Kidney (tissue), 14 donors: ENCODE results near the gene NT5DC3. TPM values are rescaled to one million over a fixed set of nuclear protein-coding genes. Genes with fewer than 3 reads are reported as not detected.

Experiments used
- DNase-seq, 5 donors: peaks; one replicate each; pipeline ENCODE4 v3.0.0-alpha.2; 2013 to 2020
- FAIRE-seq: peaks from 2 replicates; lab custom pipeline; 2012; peaks lifted over from hg19 to GRCh38; lab: Jason Lieb, UNC
- H3K27ac ChIP-seq, 2 donors: one replicate each; pipeline ENCODE4 v1.7.0; 2013; ENCODE audit warnings: low read depth in 2 of 2, low read length in 2 of 2, inconsistent platforms in 1 of 2
- H3K27me3 ChIP-seq: one replicate; pipeline ENCODE4 v1.7.1; 2013; ENCODE audit warnings: low read length, inconsistent platforms; ENCODE audit not compliant: control insufficient read depth, insufficient read depth
- H3K36me3 ChIP-seq, 3 donors: one replicate each; pipeline versions ENCODE4 v1.7.0 to v1.7.1; 2013; ENCODE audit warnings: low read length in 3 of 3, control low read depth in 1 of 3, inconsistent platforms in 1 of 3; ENCODE audit not compliant: insufficient read depth in 3 of 3, control insufficient read depth in 2 of 3
- H3K4me1 ChIP-seq, 3 donors: one replicate each; pipeline versions ENCODE4 v1.7.0 to v1.7.1; 2013; ENCODE audit warnings: low read length in 3 of 3, inconsistent platforms in 1 of 3, low read depth in 1 of 3; ENCODE audit not compliant: control insufficient read depth in 2 of 3, insufficient read depth in 2 of 3
- H3K4me3 ChIP-seq, 3 donors: one replicate each; pipeline versions ENCODE4 v1.7.0 to v1.8.1; 2013; ENCODE audit warnings: low read length in 3 of 3, control low read depth in 1 of 3, inconsistent platforms in 1 of 3
- H3K9ac ChIP-seq, 3 donors: one replicate each; pipeline versions ENCODE4 v1.7.0 to v1.7.1; 2013; ENCODE audit warnings: low read length in 3 of 3, control low read depth in 1 of 3, inconsistent platforms in 1 of 3
- H3K9me3 ChIP-seq, 3 donors: one replicate each; pipeline versions ENCODE4 v1.7.0 to v1.7.1; 2013; ENCODE audit warnings: low read length in 3 of 3, control low read depth in 1 of 3, inconsistent platforms in 1 of 3; ENCODE audit not compliant: control insufficient read depth in 2 of 3, insufficient read depth in 1 of 3
- CTCF ChIP-seq: IDR thresholded peaks from 3 replicates; pipeline ENCODE4 v1.5.1; 2012; ENCODE audit warnings: mild to moderate bottlenecking, moderate library complexity, borderline replicate concordance; ENCODE audit not compliant: insufficient read depth; ENCODE audit errors: extremely low read depth
- intact Hi-C: fragments of 100-400 bp; cut with DNase I; formaldehyde crosslinking; loops from one replicate; pipeline ENCODE4 v1.11.1; 2022
- polyA plus RNA-seq: library from polyadenylated mRNA; stranded (reverse); fragments of 350-450 nt; fragmentation: Illumina TruSeq; extraction: RNeasy Lipid Tissue Mini Kit (QIAGEN cat#74804); gene quantifications from one replicate; pipeline ENCODE4 v1.2.3, GENCODE V29; 2014; ENCODE audit warnings: low read depth, low replicate concordance; ENCODE audit not compliant: insufficient read depth
- total RNA-seq: library from RNA; stranded (reverse); fragmentation: NEBNext Ultra II Directional; extraction: Animal tissue kit (Norgen Biotek cat#: 25700); gene quantifications from one replicate; pipeline ENCODE4 v1.2.1, GENCODE V29; 2021
- donor health status: control.
- donor health status: control.
- donor health status: control.
- donor health status: control.
- donor health status: control.
- donor health status: DM: yes; HTN: yes; CAD: no.
- donor health status: Normal renal cell carcinoma (clear cell type).

Gene NT5DC3
- total and polyA plus RNA-seq, 2 donors from 2014 or later = 1.1 to 7.8 TPM

GRCh38 chr12:103803847-103804246 is 37.2 kb downstream of the NT5DC3 start:
- no peak overlapping the region for H3K27ac ChIP-seq
- H3K9me3 ChIP-seq = no peaks in the 10 kb centered on the region
- intact Hi-C loops = no loop called here
- DNase-seq (no peak), FAIRE-seq (no peak)
- no peak overlapping the region for H3K9ac ChIP-seq
- H3K4me3 ChIP-seq = no peak overlapping the region
- H3K27me3 ChIP-seq = no peaks in the 10 kb centered on the region
- no peaks in the 10 kb centered on the region for H3K36me3 ChIP-seq
- peaks cover 0 to 9% (median 0%) of the 10 kb centered on the region in 3 donors for H3K4me1 ChIP-seq
- no peak for TF ChIP-seq CTCF

GRCh38 chr12:103802586-103802886 is 38.5 kb downstream of the NT5DC3 start:
- H3K4me1 ChIP-seq = peaks cover 0 to 9% (median 0%) of the 10 kb centered on the region in 3 donors
- DNase-seq = no peak
- no peak for FAIRE-seq
- H3K27ac ChIP-seq = no peak overlapping the region
- H3K27me3 ChIP-seq = no peaks in the 10 kb centered on the region
- intact Hi-C loops = no loop called here
- no peak overlapping the region for H3K4me3 ChIP-seq
- no peaks in the 10 kb centered on the region for H3K9me3 ChIP-seq
- no peak overlapping the region for H3K9ac ChIP-seq
- TF ChIP-seq CTCF = no peak
- H3K36me3 ChIP-seq = peaks cover 0 to 5% (median 0%) of the 10 kb centered on the region in 3 donors

GRCh38 chr12:103801709-103802585 is 39.1 kb downstream of the NT5DC3 start:
- H3K4me1 ChIP-seq = peaks cover 0 to 9% (median 0%) of the 10 kb centered on the region in 3 donors
- H3K36me3 ChIP-seq = peaks cover 0 to 5% (median 0%) of the 10 kb centered on the region in 3 donors
- H3K4me3 ChIP-seq = no peak overlapping the region
- no peak for TF ChIP-seq CTCF
- peak overlapping the region in 1 of 2 donors; percentile 27 for H3K27ac ChIP-seq
- FAIRE-seq (no peak), DNase-seq (no peak)
- H3K9ac ChIP-seq = no peak overlapping the region
- H3K27me3 ChIP-seq = no peaks in the 10 kb centered on the region
- intact Hi-C loops = no loop called here
- H3K9me3 ChIP-seq = no peaks in the 10 kb centered on the region
